Mesenchymal stem cell (in vitro differentiated cells and primary cell): ENCODE data around the gene HMGB3.
"Not testable (repeated sequence)": the region's sequence is repeated elsewhere in the genome, so short reads cannot be mapped to it uniquely, and the experiment has no call there.

Experiments
- DNase-seq: peaks from one replicate; pipeline ENCODE4 v3.0.0-alpha.2; 2013
- H2AFZ ChIP-seq: one replicate; pipeline ENCODE4 v1.6.1; 2013; ENCODE audit warnings: low read depth, mild to moderate bottlenecking, control low read depth, inconsistent platforms, low read length, moderate library complexity
- H2AK5ac ChIP-seq: 2 replicates; pipeline ENCODE4 v1.6.1; 2013; ENCODE audit warnings: low read length, moderate library complexity, mild to moderate bottlenecking, inconsistent platforms; ENCODE audit not compliant: severe bottlenecking
- H2BK120ac ChIP-seq: one replicate; pipeline ENCODE4 v1.6.1; 2013; ENCODE audit warnings: low read depth, mild to moderate bottlenecking, inconsistent platforms, low read length, moderate library complexity
- H2BK12ac ChIP-seq, 2 experiments: one replicate each; pipeline ENCODE4 v1.6.1; 2013; ENCODE audit warnings: inconsistent platforms in 2 of 2, low read length in 2 of 2, mild to moderate bottlenecking in 2 of 2, moderate library complexity in 2 of 2, control low read depth in 1 of 2
- H2BK15ac ChIP-seq: one replicate; pipeline ENCODE4 v1.6.1; 2013; ENCODE audit warnings: mild to moderate bottlenecking, low read depth, inconsistent platforms; ENCODE audit not compliant: poor library complexity, severe bottlenecking
- H2BK5ac ChIP-seq: 2 replicates; pipeline ENCODE4 v1.6.1; 2013; ENCODE audit warnings: low read depth, mild to moderate bottlenecking, low read length, control low read depth, inconsistent platforms; ENCODE audit not compliant: poor library complexity, severe bottlenecking
- H3K14ac ChIP-seq, 2 experiments: one replicate each; pipeline ENCODE4 v1.6.1; 2013; ENCODE audit warnings: inconsistent platforms in 2 of 2, low read length in 2 of 2, control low read depth in 1 of 2, mild to moderate bottlenecking in 1 of 2, moderate library complexity in 1 of 2
- H3K18ac ChIP-seq, 2 experiments: one replicate each; pipeline ENCODE4 v1.6.1; 2013; ENCODE audit warnings: inconsistent platforms in 2 of 2, low read length in 2 of 2, control low read depth in 1 of 2, low read depth in 1 of 2, mild to moderate bottlenecking in 1 of 2
- H3K23ac ChIP-seq, 2 experiments: one replicate each; pipeline ENCODE4 v1.6.1; 2013; ENCODE audit warnings: inconsistent platforms in 2 of 2, low read length in 2 of 2, mild to moderate bottlenecking in 2 of 2, moderate library complexity in 2 of 2, control low read depth in 1 of 2
- H3K27ac ChIP-seq: 2 replicates; pipeline ENCODE4 v1.5.1; 2013; ENCODE audit warnings: mild to moderate bottlenecking, moderate library complexity, low read length, control low read depth, inconsistent platforms; ENCODE audit not compliant: poor library complexity, severe bottlenecking
- H3K27me3 ChIP-seq, 2 experiments: 2 replicates each; pipeline versions ENCODE4 v1.6.1 to v1.7.0; 2013; ENCODE audit warnings: low read length in 2 of 2, mild to moderate bottlenecking in 2 of 2, moderate library complexity in 2 of 2, control low read depth in 1 of 2, inconsistent platforms in 1 of 2; ENCODE audit not compliant: control insufficient read depth in 1 of 2, insufficient read depth in 1 of 2
- H3K36me3 ChIP-seq, 2 experiments: 2 replicates each; pipeline versions ENCODE4 v1.6.1 to v1.7.0; 2013; ENCODE audit warnings: low read length in 2 of 2, control low read depth in 1 of 2, inconsistent platforms in 1 of 2, low read depth in 1 of 2, mild to moderate bottlenecking in 1 of 2; ENCODE audit not compliant: insufficient read depth in 2 of 2, control insufficient read depth in 1 of 2
- H3K4ac ChIP-seq, 2 experiments: one replicate each; pipeline ENCODE4 v1.6.1; 2013; ENCODE audit warnings: inconsistent platforms in 2 of 2, low read length in 2 of 2, mild to moderate bottlenecking in 2 of 2, moderate library complexity in 2 of 2, control low read depth in 1 of 2, low read depth in 1 of 2
- H3K4me1 ChIP-seq: 2 replicates; pipeline ENCODE4 v1.6.1; 2013; ENCODE audit warnings: low read depth, low read length, control low read depth; ENCODE audit not compliant: control insufficient read depth, insufficient read depth
- H3K4me2 ChIP-seq: 2 replicates; pipeline ENCODE4 v1.6.1; 2013; ENCODE audit warnings: low read length, mild to moderate bottlenecking, inconsistent platforms; ENCODE audit not compliant: poor library complexity, severe bottlenecking
- H3K4me3 ChIP-seq, 2 experiments: 2 replicates each; pipeline versions ENCODE4 v1.5.1 to v1.7.0; 2013; ENCODE audit warnings: low read length in 2 of 2, mild to moderate bottlenecking in 2 of 2, control low read depth in 1 of 2, low read depth in 1 of 2; ENCODE audit not compliant: insufficient read depth in 1 of 2
- H3K79me1 ChIP-seq: replicated peaks from 2 replicates; pipeline ENCODE4 v1.6.1; 2013; ENCODE audit warnings: mild to moderate bottlenecking, control low read depth, low read length, inconsistent platforms; ENCODE audit not compliant: poor library complexity, severe bottlenecking
- H3K9ac ChIP-seq: 2 replicates; pipeline ENCODE4 v1.7.0; 2013; ENCODE audit warnings: mild to moderate bottlenecking, low read length, moderate library complexity
- H3K9me3 ChIP-seq: 2 replicates; pipeline ENCODE4 v1.7.0; 2013; ENCODE audit warnings: mild to moderate bottlenecking, low read length; ENCODE audit not compliant: control insufficient read depth
- H4K8ac ChIP-seq: one replicate; pipeline ENCODE4 v1.6.1; 2013; ENCODE audit warnings: inconsistent platforms, mild to moderate bottlenecking, low read length, moderate library complexity
- H4K91ac ChIP-seq: one replicate; pipeline ENCODE4 v1.6.1; 2013; ENCODE audit warnings: mild to moderate bottlenecking, low read length, inconsistent platforms
- WGBS: methylation state at CpG from one replicate; pipeline ENCODE4 v1.1.7; 2013; ENCODE audit warnings: mixed read lengths; 5-methylcytosine and 5-hydroxymethylcytosine counted together

HMGB3 gene

GRCh38 chrX:150959557-150959956 lies 23.6 kb upstream of the HMGB3 start:
- Histone ChIP-seq H2BK5ac (no peak overlapping the region), H3K27me3 (peaks cover 0 to 3% of the 10 kb centered on the region in 2 experiments), H4K91ac (no peak overlapping the region), H3K9ac (no peak overlapping the region), H2AK5ac (no peak overlapping the region), H3K4me3 (no peak overlapping the region), H3K4me2 (no peak overlapping the region), H3K79me1 (no peaks in the 10 kb centered on the region), H3K18ac (no peak overlapping the region), H3K23ac (no peak overlapping the region), H2BK12ac (no peak overlapping the region), H3K36me3 (no peaks in the 10 kb centered on the region), H2AFZ (no peak overlapping the region), H3K9me3 (peaks cover 4% of the 10 kb centered on the region), H3K4me1 (no peaks in the 10 kb centered on the region), H3K4ac (no peak overlapping the region), H2BK15ac (no peak overlapping the region), H2BK120ac (no peak overlapping the region), H4K8ac (no peak overlapping the region), H3K14ac (no peak overlapping the region), H3K27ac (no peak overlapping the region)
- 88% methylated on average over 2 of the region's 2 CpGs for WGBS
- DNase-seq: no peak

- Histone ChIP-seq H2BK5ac (no peak overlapping the region), H4K8ac (no peak overlapping the region), H3K4ac (no peak overlapping the region), H3K27ac (no peak overlapping the region), H3K14ac (no peak overlapping the region), H2AK5ac (no peak overlapping the region), H3K4me2 (no peak overlapping the region), H2BK15ac (no peak overlapping the region), H3K23ac (no peak overlapping the region), H3K27me3 (peaks cover 4 to 7% of the 10 kb centered on the region in 2 experiments), H2BK120ac (no peak overlapping the region), H3K9me3 (no peaks in the 10 kb centered on the region), H3K36me3 (no peaks in the 10 kb centered on the region), H2AFZ (no peak overlapping the region), H3K79me1 (no peaks in the 10 kb centered on the region), H3K4me3 (no peak overlapping the region), H3K9ac (no peak overlapping the region), H3K18ac (no peak overlapping the region), H2BK12ac (no peak overlapping the region), H3K4me1 (no peaks in the 10 kb centered on the region), H4K91ac (no peak overlapping the region)
- DNase-seq: no peak
- 93% methylated on average over 7 of the region's 7 CpGs for WGBS
These were observed 21.5 kb upstream of the HMGB3 start for GRCh38 chrX:150961631-150962030.

- not testable (repeated sequence) for H2BK120ac ChIP-seq, H2BK5ac ChIP-seq, H3K9me3 ChIP-seq, DNase-seq, H3K23ac ChIP-seq, H3K4ac ChIP-seq, H3K36me3 ChIP-seq, H3K14ac ChIP-seq, H2AK5ac ChIP-seq, H3K4me2 ChIP-seq, H3K4me1 ChIP-seq, H3K9ac ChIP-seq, H3K18ac ChIP-seq, H4K8ac ChIP-seq, H3K79me1 ChIP-seq, H4K91ac ChIP-seq, H2BK15ac ChIP-seq, H3K27ac ChIP-seq, H3K4me3 ChIP-seq, H2BK12ac ChIP-seq, H2AFZ ChIP-seq
- H3K27me3 ChIP-seq: peaks cover 4 to 19% of the 10 kb centered on the region in 2 experiments
- 96% methylated on average over 8 of the region's 12 CpGs for WGBS
These were observed 18.7 kb upstream of the HMGB3 start for GRCh38 chrX:150964416-150964815.

- Histone ChIP-seq H3K27ac (no peak overlapping the region), H3K4me1 (no peaks in the 10 kb centered on the region), H2BK15ac (no peak overlapping the region), H3K9ac (no peak overlapping the region), H3K4me2 (no peak overlapping the region), H2BK5ac (no peak overlapping the region), H3K79me1 (no peaks in the 10 kb centered on the region), H3K9me3 (no peaks in the 10 kb centered on the region), H2AFZ (no peak overlapping the region), H3K18ac (no peak overlapping the region), H4K8ac (no peak overlapping the region), H2BK120ac (no peak overlapping the region), H3K14ac (no peak overlapping the region), H2AK5ac (no peak overlapping the region), H3K4ac (no peak overlapping the region), H4K91ac (no peak overlapping the region), H3K23ac (no peak overlapping the region), H2BK12ac (no peak overlapping the region), H3K36me3 (no peaks in the 10 kb centered on the region), H3K4me3 (no peak overlapping the region), H3K27me3 (peaks cover 4 to 16% of the 10 kb centered on the region in 2 experiments)
- DNase-seq: no peak
- WGBS: 45% methylated on average over 5 of the region's 11 CpGs
These were observed 16.9 kb upstream of the HMGB3 start for GRCh38 chrX:150966235-150966634.
